ENCODE measurements around the gene TSPEAR. TPM values are rescaled to one million over a fixed set of nuclear protein-coding genes. Genes with fewer than 3 reads are reported as not detected.

Gene TSPEAR
- total RNA-seq, 2 donors from 2014 or later = 1.5 to 6.0 TPM

- H3K9me3 ChIP-seq (ENCODE audit: control insufficient read depth, low read length) = no peaks in the 10 kb centered on the region
- Mint-ChIP-seq H3K9me3 (no peaks in the 10 kb centered on the region), H3K27me3 (ENCODE audit: insufficient read depth) (no peaks in the 10 kb centered on the region), H3K4me3 (no peak overlapping the region), H3K4me1 (no peaks in the 10 kb centered on the region), H3K27ac (no peak overlapping the region), H3K36me3 (ENCODE audit: low read depth) (no peaks in the 10 kb centered on the region)
- H3K36me3 ChIP-seq (ENCODE audit: control insufficient read depth, insufficient read depth, low read length) = no peaks in the 10 kb centered on the region
- no peak overlapping the region for H3K27ac ChIP-seq (ENCODE audit: low read depth, low read length)
- peak; percentile 52 for DNase-seq
- TF ChIP-seq, protein P1, sequence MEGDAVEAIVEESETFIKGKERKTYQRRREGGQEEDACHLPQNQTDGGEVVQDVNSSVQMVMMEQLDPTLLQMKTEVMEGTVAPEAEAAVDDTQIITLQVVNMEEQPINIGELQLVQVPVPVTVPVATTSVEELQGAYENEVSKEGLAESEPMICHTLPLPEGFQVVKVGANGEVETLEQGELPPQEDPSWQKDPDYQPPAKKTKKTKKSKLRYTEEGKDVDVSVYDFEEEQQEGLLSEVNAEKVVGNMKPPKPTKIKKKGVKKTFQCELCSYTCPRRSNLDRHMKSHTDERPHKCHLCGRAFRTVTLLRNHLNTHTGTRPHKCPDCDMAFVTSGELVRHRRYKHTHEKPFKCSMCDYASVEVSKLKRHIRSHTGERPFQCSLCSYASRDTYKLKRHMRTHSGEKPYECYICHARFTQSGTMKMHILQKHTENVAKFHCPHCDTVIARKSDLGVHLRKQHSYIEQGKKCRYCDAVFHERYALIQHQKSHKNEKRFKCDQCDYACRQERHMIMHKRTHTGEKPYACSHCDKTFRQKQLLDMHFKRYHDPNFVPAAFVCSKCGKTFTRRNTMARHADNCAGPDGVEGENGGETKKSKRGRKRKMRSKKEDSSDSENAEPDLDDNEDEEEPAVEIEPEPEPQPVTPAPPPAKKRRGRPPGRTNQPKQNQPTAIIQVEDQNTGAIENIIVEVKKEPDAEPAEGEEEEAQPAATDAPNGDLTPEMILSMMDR (conservative IDR thresholded peaks at IDR 0.05) = no peak
- 73 to 81% methylated on average over 15 to 30 of the region's 30 CpGs for WGBS, 2 experiments (ENCODE audit: insufficient coverage in 1 of 2, insufficient read length in 1 of 2)
- H3K9ac ChIP-seq (ENCODE audit: extremely low read depth, low read length, poor library complexity, severe bottlenecking) = no peak overlapping the region
- H3K27me3 ChIP-seq (ENCODE audit: control insufficient read depth, insufficient read depth, low read length, poor library complexity, severe bottlenecking) = no peaks in the 10 kb centered on the region
- H3K4me3 ChIP-seq (ENCODE audit: low read length) = no peak overlapping the region
- no peaks in the 10 kb centered on the region for H3K4me1 ChIP-seq (ENCODE audit: control insufficient read depth, insufficient read depth, low read length)
Measured at GRCh38 chr21:44557491-44558328, 153.7 kb downstream of the TSPEAR start.

- Mint-ChIP-seq H3K4me3 (no peak overlapping the region), H3K9me3 (no peaks in the 10 kb centered on the region), H3K36me3 (ENCODE audit: low read depth) (no peaks in the 10 kb centered on the region), H3K27ac (no peak overlapping the region), H3K4me1 (no peaks in the 10 kb centered on the region), H3K27me3 (ENCODE audit: insufficient read depth) (no peaks in the 10 kb centered on the region)
- Histone ChIP-seq H3K9ac (ENCODE audit: extremely low read depth, low read length, poor library complexity, severe bottlenecking) (no peak overlapping the region), H3K4me1 (ENCODE audit: control insufficient read depth, insufficient read depth, low read length) (no peaks in the 10 kb centered on the region), H3K27me3 (ENCODE audit: control insufficient read depth, insufficient read depth, low read length, poor library complexity, severe bottlenecking) (no peaks in the 10 kb centered on the region), H3K36me3 (ENCODE audit: control insufficient read depth, insufficient read depth, low read length) (no peaks in the 10 kb centered on the region), H3K4me3 (ENCODE audit: low read length) (no peak overlapping the region), H3K9me3 (ENCODE audit: control insufficient read depth, low read length) (no peaks in the 10 kb centered on the region), H3K27ac (ENCODE audit: low read depth, low read length) (no peak overlapping the region)
- DNase-seq = peak; percentile 30
- 94 to 96% methylated on average over 9 of the region's 9 CpGs for WGBS, 2 experiments (ENCODE audit: insufficient coverage in 1 of 2, insufficient read length in 1 of 2)
- TF ChIP-seq, protein P1 (conservative IDR thresholded peaks at IDR 0.05) = no peak
Measured at GRCh38 chr21:44556879-44557278, 154.5 kb downstream of the TSPEAR start.

DNA sequence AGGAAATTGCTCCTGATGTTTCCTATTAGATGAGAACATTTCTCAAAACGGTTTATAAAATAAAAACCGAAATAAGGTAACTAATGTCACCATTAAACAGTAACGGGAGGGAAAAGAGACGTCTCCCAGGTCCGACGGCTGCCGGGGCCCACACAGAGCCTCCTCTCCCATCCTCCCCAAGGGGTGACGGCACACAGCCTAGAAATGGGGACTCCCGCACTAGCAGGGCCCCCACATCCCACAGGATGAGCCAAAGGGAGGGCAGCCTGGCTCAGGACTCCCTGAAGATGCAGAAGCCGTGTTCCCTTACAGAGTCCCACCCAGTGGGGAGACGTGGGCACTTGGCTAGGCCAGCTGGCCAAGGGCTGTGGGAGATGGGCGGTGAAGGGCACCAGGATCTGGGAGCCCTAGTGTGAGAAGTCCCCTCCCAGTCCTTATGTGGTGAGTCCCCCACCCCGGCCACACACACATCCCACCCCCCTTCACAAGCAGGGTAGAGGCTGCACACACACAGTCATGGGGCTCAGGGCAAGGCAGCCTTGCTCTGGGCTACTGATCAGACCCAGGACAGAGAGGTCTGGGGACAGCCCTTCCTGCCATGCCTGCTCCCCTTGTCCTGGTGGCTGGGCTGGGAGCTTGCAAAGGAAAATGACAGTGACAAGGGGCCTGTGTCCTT is 156.0 kb downstream of the TSPEAR start:
- H3K9me3 Mint-ChIP-seq = no peaks in the 10 kb centered on the region
- no peaks in the 10 kb centered on the region for H3K36me3 ChIP-seq (ENCODE audit: control insufficient read depth, insufficient read depth, low read length)
- no peaks in the 10 kb centered on the region for H3K4me1 Mint-ChIP-seq
- H3K9me3 ChIP-seq (ENCODE audit: control insufficient read depth, low read length) = no peaks in the 10 kb centered on the region
- H3K4me3 Mint-ChIP-seq = no peak overlapping the region
- no peaks in the 10 kb centered on the region for H3K36me3 Mint-ChIP-seq (ENCODE audit: low read depth)
- 92 to 95% methylated on average over 6 to 13 of the region's 13 CpGs for WGBS, 2 experiments (ENCODE audit: insufficient coverage in 1 of 2, insufficient read length in 1 of 2)
- peak; percentile 44 for DNase-seq
- H3K27ac Mint-ChIP-seq = no peak overlapping the region
- no peaks in the 10 kb centered on the region for H3K27me3 ChIP-seq (ENCODE audit: control insufficient read depth, insufficient read depth, low read length, poor library complexity, severe bottlenecking)
- no peak overlapping the region for H3K9ac ChIP-seq (ENCODE audit: extremely low read depth, low read length, poor library complexity, severe bottlenecking)
- TF ChIP-seq, protein P1 (conservative IDR thresholded peaks at IDR 0.05) = no peak
- no peak overlapping the region for H3K27ac ChIP-seq (ENCODE audit: low read depth, low read length)
- no peaks in the 10 kb centered on the region for H3K27me3 Mint-ChIP-seq (ENCODE audit: insufficient read depth)
- no peak overlapping the region for H3K4me3 ChIP-seq (ENCODE audit: low read length)
- H3K4me1 ChIP-seq (ENCODE audit: control insufficient read depth, insufficient read depth, low read length) = no peaks in the 10 kb centered on the region

Data from endodermal cell (in vitro differentiated cells).